HEK293T (cell line): Measurements from ENCODE around the gene UQCRFS1.

Experiments used
- CTCF ChIA-PET: fragments of 350-600 bp; formaldehyde crosslinking; extraction: SDS; loops from one replicate; lab custom pipeline; 2021; ENCODE audit warnings: antibody characterized with exemption, inconsistent platforms; lab: Yijun Ruan, JAX
- POLR2A ChIA-PET: fragments of 350-600 bp; formaldehyde crosslinking; extraction: SDS; loops from one replicate; lab custom pipeline; 2020; ENCODE audit warnings: antibody characterized with exemption, inconsistent platforms; lab: Yijun Ruan, JAX
- DNase-seq: peaks from one replicate; pipeline ENCODE4 v3.0.0; 2012; ENCODE audit warnings: mixed read lengths; ENCODE audit errors: extremely low spot score
- ARNT ChIP-seq: fragments of 450-650 bp; IDR thresholded peaks from 2 replicates; pipeline ENCODE4 v1.6.1; 2017; ENCODE audit warnings: mild to moderate bottlenecking
- BHLHE40 ChIP-seq: fragments of 450-650 bp; IDR thresholded peaks from 2 replicates; pipeline ENCODE4 v1.6.1; 2016; ENCODE audit warnings: mild to moderate bottlenecking, moderate library complexity, borderline replicate concordance
- CTBP1 ChIP-seq: fragments of 450-650 bp; IDR thresholded peaks from 2 replicates; pipeline ENCODE4 v1.6.1; 2016; ENCODE audit warnings: borderline replicate concordance
- ELF4 ChIP-seq: fragments of 450-650 bp; IDR thresholded peaks from 2 replicates; pipeline ENCODE4 v1.6.1; 2017; ENCODE audit warnings: antibody characterized with exemption
- FOXA1 ChIP-seq: fragments of 450-650 bp; IDR thresholded peaks from 2 replicates; pipeline ENCODE4 v1.6.1; 2016; ENCODE audit warnings: mild to moderate bottlenecking
- FOXK2 ChIP-seq: fragments of 450-650 bp; IDR thresholded peaks from 2 replicates; pipeline ENCODE4 v1.6.1; 2016; ENCODE audit warnings: mild to moderate bottlenecking
- FOXM1 ChIP-seq: fragments of 450-650 bp; IDR thresholded peaks from 2 replicates; pipeline ENCODE4 v1.6.1; 2017; ENCODE audit warnings: mild to moderate bottlenecking, borderline replicate concordance
- HDGF ChIP-seq: fragments of 450-650 bp; IDR thresholded peaks from 2 replicates; pipeline ENCODE4 v1.6.1; 2017; ENCODE audit warnings: antibody characterized with exemption, borderline replicate concordance
- L3MBTL2 ChIP-seq: fragments of 450-650 bp; conservative IDR thresholded peaks from 2 replicates; pipeline ENCODE4 v1.6.1; 2016; ENCODE audit warnings: mild to moderate bottlenecking
- LEF1 ChIP-seq: fragments of 450-650 bp; IDR thresholded peaks from 2 replicates; pipeline ENCODE4 v1.6.1; 2017; ENCODE audit warnings: mild to moderate bottlenecking, borderline replicate concordance
- NFRKB ChIP-seq: fragments of 450-650 bp; IDR thresholded peaks from 2 replicates; pipeline ENCODE4 v1.6.1; 2016; ENCODE audit warnings: mild to moderate bottlenecking, moderate library complexity
- SP1 ChIP-seq: fragments of 450-650 bp; IDR thresholded peaks from 2 replicates; pipeline ENCODE4 v1.6.1; 2017
- SUZ12 ChIP-seq: fragments of 450-650 bp; IDR thresholded peaks from 2 replicates; pipeline ENCODE4 v1.6.1; 2016; ENCODE audit warnings: mild to moderate bottlenecking
- TARDBP ChIP-seq: fragments of 450-650 bp; IDR thresholded peaks from 2 replicates; pipeline ENCODE4 v1.6.1; 2016
- ZNF384 ChIP-seq: fragments of 450-650 bp; IDR thresholded peaks from 2 replicates; pipeline ENCODE4 v1.6.1; 2016
- TF ChIP-seq, protein P1 (sequence below): fragments of 450-650 bp; IDR thresholded peaks from 2 replicates; pipeline ENCODE4 v1.6.1; 2016

UQCRFS1 gene

DNA sequence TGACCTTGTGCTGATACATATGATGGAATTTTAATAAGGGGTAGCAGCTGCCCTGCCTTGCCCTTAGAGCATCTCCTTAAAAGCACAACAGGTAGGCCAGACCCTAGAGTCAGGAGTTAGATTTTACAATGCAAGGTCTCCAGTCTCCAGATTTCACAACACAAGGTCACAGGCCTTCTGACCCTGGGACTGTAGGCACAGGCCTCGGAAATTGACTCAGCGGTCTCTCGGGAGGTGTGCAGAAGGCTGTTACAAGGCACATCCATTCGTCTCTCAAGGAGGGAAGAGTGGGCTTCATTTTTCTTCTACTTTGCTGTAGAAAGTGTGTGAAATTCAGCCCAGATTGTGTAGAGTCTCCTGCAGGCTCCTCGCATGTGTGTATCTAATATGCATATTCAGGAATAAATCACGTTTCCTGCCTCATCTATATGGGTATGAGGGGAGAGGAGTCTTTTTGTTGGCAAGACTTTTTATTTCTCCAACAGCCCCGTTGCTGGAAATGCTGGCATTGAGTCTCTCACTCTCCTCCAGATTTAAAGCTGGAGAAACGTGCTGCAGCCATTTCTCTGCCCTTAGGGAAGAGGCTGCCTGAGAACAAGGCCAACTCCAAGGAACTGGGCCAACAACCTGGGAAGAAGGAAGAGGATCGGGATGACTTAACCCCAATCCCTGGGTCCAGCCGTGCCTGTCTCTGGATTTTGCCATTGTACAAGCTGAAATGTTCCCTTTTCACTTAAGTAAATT is 24.5 kb downstream of the UQCRFS1 start:
- TF ChIP-seq ARNT (no peak), CTBP1 (no peak), ELF4 (no peak), BHLHE40 (no peak), TARDBP (no peak), L3MBTL2 (no peak), FOXK2 (no peak), FOXM1 (no peak), SP1 (no peak), FOXA1 (no peak)
- POLR2A ChIA-PET = no interaction called here
- DNase-seq = no peak
- CTCF ChIA-PET = no interaction called here

DNA sequence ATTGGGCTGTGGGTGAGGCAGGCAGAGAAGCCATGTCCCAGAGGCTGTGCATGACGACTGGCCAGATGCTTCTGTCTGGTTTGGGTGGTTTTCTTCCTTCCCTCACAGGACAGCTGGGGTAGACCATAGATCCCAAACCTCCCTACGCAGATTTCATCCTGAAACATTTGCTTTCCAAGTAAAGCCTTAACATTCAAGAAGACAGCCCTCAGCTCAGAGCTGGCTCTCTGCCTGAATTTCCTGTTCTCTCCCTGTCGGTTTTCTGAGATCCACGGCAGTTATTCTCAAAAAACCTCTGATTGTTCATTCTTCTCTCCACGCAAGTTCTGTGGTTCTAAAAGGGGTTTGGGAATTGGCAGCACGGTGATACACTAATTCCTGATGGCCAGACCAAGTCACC is 25.3 kb downstream of the UQCRFS1 start:
- TF ChIP-seq, protein P1, sequence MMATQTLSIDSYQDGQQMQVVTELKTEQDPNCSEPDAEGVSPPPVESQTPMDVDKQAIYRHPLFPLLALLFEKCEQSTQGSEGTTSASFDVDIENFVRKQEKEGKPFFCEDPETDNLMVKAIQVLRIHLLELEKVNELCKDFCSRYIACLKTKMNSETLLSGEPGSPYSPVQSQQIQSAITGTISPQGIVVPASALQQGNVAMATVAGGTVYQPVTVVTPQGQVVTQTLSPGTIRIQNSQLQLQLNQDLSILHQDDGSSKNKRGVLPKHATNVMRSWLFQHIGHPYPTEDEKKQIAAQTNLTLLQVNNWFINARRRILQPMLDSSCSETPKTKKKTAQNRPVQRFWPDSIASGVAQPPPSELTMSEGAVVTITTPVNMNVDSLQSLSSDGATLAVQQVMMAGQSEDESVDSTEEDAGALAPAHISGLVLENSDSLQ = no peak
- TF ChIP-seq LEF1 (no peak), SP1 (no peak), SUZ12 (no peak), ELF4 (no peak), L3MBTL2 (no peak), TARDBP (no peak), CTBP1 (no peak), NFRKB (no peak), ARNT (no peak), BHLHE40 (no peak), ZNF384 (no peak), FOXM1 (no peak), HDGF (no peak), FOXK2 (no peak), FOXA1 (no peak)
- ChIA-PET CTCF (no interaction called here), POLR2A (no interaction called here)
- DNase-seq = no peak

DNA sequence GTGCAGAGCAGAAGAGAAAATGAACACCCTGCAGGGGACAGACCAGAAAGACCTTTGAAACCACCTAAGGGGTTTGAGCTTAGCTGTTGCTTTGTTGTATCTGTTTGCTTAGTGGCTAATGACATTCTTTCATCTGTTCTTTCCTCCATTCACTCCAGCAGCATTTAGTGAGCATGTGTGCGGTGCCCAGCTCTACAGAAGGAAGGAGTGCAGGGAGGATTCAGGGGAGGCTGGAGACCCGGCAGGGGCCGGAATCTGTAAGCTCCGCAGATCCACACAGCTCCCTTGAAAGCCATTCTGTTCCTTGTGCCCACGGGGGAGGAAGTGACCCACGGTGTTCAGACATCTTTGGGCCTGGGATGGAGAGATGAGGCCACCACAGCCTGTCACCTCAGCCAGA is 27.5 kb downstream of the UQCRFS1 start:
- no peak for DNase-seq
- ChIA-PET POLR2A (no interaction called here), CTCF (no interaction called here)
- TF ChIP-seq FOXK2 = no peak

DNA sequence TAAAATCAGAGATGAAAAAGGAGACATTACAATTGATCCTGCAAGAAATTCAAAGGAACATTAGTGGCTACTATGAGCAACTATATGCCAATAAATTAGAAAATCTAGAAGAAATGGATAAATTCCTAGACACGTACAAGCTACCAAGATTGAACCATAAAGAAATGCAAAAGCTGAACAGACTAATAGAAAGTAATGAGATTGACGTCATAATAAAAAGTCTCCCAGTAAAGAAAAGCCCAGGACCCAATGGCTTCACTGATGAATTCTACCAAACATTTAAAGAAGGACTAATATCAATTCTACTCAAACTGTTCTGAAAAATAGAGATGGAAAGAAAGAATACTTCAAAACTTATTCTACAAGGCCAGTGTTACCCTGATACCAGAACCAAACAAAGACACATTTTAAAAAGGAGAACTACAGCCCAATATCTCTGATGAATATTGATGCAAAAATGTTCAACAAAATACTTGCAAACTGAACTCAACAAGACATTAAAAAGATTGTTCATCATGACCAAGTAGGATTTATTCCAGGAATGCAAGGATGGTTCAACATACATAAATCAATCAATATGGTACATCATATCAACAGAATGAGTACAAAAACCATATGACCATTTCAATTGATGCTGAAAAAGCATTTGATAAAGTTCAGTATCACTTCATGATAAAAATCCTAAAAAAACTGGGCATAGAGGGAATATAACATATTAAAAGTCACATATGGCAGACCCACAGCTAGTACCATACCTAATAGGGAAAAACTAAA is 35.8 kb downstream of the UQCRFS1 start:
- TF ChIP-seq SP1 = no peak
- TF ChIP-seq HDGF = no peak
- TF ChIP-seq FOXM1 = no peak
- TF ChIP-seq FOXA1 = no peak
- no peak for TF ChIP-seq ARNT
- TF ChIP-seq L3MBTL2 = no peak
- no peak for TF ChIP-seq CTBP1
- TF ChIP-seq BHLHE40 = no peak
- TF ChIP-seq SUZ12 = no peak
- no peak for TF ChIP-seq ZNF384
- no peak for TF ChIP-seq ELF4
- TF ChIP-seq TARDBP = no peak
- TF ChIP-seq, protein P1 = no peak
- no peak for TF ChIP-seq FOXK2
- no peak for TF ChIP-seq LEF1
- TF ChIP-seq NFRKB = no peak
- ChIA-PET CTCF (no interaction called here), POLR2A (no interaction called here)
- DNase-seq = no peak

DNA sequence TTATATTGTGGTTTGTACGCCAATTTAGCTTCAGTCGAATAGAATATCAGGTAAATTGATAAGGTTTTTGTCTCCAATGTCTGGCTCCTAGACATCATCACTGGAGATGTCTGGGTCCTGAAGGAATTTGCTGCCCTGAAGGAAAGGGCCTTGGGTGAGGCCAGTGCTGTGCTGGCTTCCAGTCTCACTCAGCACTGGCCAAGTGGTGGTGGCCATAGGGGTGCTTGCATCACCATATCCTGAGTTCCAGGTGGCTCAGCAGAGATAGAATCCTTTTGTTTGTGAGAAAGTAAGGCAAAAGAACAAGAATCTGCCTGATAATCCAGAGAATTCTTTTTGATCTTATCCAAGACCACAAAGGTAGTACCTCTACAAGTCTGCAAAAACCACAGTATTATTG is 39.1 kb downstream of the UQCRFS1 start:
- TF ChIP-seq, protein P1 = no peak
- TF ChIP-seq FOXM1 (no peak), BHLHE40 (no peak), HDGF (no peak), L3MBTL2 (no peak), CTBP1 (no peak), TARDBP (no peak), SP1 (no peak), ARNT (no peak), LEF1 (no peak)
- CTCF ChIA-PET = no interaction called here
- no peak for DNase-seq
- POLR2A ChIA-PET = no interaction called here

DNA sequence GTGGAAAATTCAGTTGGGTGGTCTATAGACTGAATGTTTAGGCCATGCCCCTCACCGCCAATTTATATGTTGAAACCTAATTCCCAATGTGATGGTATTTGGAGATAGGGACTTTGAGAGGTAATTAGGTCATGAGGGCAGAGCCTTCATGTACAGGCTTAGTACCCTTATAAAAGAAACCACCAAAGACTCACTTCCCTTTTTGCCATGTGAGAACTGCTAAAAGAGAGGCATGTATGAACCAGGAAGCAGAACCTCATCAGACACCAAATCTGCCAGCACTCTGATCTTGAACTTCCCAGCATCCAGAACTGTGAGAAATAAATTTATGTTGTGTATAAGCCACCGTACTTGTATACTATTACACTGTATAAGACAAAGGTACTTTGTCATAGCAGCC is 40.6 kb downstream of the UQCRFS1 start:
- no peak for DNase-seq
- TF ChIP-seq HDGF (no peak), ARNT (no peak), NFRKB (no peak), FOXK2 (no peak), ZNF384 (no peak), TARDBP (no peak), ELF4 (no peak), FOXM1 (no peak), LEF1 (no peak), FOXA1 (no peak), SUZ12 (no peak), BHLHE40 (no peak), L3MBTL2 (no peak), SP1 (no peak), CTBP1 (no peak)
- TF ChIP-seq, protein P1 = no peak
- POLR2A ChIA-PET = no interaction called here
- CTCF ChIA-PET = no interaction called here
